ENCODE measurements around the gene TRDN.
A peak's percentile ranks its signal among the peaks of the same experiment; 100 is the strongest.
"Not testable (repeated sequence)": the region's sequence is repeated elsewhere in the genome, so short reads cannot be mapped to it uniquely, and the experiment has no call there.

Gene TRDN

DNA sequence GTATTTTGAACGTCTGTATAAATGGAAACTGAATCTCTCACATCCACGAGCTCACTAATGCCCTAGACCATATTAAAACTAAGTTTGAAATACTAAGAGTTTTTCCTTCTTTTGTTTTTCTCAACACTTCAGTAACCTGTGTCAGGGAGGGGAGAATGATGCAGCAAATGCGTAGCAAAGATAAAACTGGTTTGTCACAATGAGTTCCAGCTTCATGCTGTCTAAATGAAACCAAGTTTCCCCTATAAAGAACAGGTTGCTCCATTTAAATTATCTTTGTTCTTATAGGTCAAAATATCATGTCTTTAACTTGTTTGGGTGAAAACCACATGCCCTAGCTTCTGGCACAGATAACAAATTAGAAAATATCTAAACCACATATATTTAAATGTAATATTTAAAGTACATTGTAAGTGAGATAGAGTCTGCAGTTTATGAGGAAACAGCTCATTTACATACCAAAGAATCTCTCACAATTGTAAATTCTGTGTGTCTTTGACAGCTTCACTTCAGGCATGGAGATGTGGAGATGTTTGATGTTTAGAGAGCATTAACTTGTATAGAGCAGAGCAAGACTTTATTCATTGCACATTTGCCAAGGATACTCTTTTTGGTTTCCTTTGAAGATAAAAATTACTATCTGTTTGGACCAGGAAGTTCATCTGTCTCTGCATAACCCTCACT lies 7.3 kb downstream of the TRDN start:
- DNase-seq, result no peak

DNA sequence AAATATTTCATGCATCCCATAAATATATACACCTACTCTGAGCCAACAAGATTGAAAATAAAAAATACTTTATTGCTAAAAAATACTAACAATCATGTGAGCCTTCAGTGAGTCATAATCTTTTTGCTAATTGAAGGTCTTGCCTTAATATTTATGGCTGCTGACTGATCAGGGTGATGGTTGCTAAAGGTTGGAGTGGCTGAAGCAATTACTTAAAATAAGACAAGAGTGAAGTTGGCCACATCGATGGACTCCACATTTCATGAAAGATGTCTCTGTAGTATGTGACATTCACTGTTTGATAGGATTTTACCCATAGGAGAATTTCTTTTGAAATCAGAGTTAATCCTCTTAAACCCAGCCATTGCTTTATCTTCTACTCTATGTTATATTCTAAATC lies 11.1 kb downstream of the TRDN start:
- DNase-seq, result no peak

DNA sequence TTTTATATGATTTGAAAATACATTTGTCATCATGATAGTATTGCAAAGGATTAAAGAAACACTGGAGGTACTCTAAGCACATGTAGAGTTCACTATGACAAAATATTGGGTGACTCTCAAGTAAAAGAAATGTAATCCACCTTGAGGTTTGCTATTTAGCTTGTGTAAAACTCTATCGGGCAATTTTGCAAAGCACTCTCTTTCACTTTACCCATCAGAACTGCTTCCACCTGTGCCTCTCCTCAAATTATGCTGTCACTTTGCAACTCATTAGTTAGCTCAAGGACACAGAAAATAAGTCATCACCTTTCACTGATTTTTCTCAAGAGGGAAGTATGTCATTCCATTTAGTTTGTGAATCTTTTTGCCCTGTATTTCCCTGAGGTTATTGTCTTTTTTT lies 14.0 kb downstream of the TRDN start:
- DNase-seq, result no peak

DNA sequence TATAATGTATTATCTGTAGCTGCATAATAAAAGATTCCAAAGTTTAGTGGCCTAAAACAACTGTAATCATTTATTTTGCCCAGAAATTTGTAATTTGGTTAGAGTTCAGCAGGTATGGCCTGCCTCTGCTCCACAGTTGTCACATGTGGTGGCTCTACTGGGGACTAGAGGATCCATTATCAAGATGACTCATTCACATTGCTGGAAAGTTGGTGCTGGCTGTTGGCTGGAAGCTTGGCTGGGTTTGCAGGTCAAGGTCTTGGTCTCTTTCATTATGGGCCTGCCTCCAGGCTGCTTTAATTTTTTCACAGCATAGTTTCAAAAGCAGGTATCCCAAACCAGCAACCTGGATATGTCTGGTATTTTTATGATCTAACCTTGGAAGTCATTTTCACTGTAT lies 17.6 kb downstream of the TRDN start:
- DNase-seq, result no peak

DNA sequence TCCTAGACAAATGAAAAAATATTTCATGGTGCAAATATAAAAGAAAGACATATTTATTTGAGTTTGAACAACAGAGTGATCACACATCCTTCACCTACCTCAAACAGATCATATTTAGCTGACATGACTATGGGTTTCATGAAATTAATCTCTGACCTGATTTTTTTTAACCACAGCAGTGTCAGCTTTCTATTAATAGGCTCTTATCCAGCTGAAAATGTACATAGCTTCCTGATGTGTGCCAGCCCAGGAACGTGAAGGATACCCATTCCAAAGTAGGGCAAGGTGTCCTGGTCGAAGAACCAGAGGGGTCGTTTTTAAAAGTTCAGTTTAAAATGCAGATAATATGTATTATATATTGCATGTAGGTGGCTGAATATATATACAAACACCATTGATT lies 19.8 kb downstream of the TRDN start:
- no peak for DNase-seq

DNA sequence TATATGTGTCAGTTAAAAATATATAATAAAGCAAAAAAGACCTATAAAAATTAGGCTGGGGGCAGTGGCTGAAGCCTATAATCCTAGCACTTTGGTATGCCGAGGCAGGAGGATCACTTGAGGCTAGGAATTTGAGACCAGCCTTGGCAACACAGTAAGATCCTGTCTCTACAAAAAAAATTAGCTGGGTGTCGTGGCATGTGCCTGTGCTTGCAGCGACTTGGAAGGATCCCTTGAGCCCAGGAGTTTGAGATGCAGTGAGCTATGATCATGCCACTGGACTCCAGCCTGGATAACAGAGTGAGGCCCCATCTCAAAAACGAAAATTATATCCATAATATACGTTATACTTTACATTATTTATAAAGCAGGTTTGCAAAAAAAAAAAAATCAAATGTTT lies 20.7 kb downstream of the TRDN start:
- no peak for DNase-seq

DNA sequence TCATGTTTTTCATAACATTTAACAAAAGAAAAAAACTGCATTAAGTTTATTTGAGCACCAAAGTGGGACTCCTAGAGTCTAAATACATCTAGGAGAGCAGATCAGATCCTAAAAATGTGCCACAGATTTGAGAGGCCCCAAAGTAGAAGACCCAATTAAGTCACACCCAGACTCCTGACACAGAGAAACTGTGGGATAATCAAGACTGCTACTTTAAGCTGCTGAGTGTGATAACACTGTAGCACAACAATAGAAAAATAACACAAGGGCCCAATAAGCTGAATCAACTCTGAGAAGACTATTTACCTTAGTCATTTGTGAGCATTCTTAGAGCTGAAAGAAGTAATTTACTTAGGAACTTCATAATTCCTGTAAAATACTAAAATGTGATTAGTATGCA lies 26.0 kb downstream of the TRDN start:
- no peak for DNase-seq

DNA sequence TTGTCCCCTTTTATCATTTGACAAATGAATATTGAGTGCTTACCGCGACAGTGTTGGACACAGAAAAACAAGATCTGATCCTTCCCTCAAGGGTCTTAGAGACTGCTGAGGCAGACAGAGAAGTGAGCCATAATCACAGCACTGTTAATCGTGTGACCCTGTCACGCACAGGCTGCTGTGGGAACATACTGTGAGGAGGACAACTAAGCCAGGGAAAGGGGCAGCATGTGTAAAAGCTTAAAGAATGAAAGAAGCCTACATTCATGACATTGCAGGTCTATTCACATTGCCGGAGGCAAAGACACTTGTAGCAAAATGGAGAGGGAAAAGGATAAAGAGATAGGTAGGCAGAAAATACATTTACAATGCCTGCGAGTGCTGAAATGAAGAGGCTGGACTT lies 32.7 kb downstream of the TRDN start:
- DNase-seq, result no peak

DNA sequence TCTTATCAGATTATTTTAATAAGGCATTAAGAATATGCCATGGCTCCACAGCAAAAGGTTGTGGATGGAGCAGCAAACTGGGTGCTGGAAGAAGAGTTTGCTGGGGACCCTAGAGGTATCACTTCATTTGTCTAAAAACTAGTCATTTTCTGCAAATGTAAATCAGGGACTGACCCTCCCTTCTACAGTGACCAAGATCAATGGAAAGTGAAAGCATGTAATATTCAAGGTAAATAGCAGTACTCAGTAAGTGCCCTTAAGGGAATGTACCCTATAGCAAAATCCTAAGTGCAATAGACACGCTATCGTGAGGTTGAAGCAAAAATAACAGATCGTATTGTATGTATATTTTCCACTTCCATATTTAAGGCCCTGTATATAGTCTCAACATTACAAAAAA lies 38.7 kb downstream of the TRDN start:
- no peak for DNase-seq

DNA sequence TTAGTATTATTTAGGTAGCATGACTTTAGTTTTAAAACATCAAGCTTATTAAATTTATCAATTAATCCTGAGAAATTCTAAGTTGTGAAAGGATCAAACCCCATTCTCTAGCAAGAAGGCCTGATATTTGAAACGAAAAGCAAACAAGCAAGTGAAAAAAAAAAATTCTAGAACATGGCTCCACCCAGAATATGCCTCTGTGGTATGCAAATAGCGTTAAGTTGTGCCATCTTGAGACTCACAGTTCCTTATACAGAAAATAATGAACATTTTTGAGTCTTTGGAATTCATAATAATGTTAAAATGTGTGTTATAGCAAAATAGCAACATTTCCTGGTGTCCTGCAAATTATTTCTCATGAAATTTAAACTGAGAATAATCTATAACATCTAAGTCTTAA lies 42.0 kb downstream of the TRDN start:
- no peak for DNase-seq

DNA sequence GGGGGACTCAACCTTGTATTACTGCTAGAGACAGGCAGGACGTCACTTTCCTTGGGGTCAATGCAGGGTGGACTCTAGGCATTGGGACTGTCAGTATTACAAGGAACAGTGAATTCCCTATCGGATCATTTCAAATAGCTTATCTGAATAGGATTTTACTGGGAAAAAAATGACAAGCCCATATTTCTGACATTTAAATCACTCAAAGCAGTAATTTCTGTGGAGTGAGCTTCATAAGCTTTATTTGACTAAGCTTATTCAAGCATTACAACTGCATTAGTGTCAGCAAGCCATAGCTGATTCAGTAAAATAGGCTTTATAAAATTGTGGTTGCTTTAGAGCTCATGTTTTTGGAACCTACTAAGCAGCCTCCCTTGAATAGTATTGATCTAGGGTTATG lies 44.3 kb downstream of the TRDN start:
- DNase-seq, result peak; percentile 9

DNA sequence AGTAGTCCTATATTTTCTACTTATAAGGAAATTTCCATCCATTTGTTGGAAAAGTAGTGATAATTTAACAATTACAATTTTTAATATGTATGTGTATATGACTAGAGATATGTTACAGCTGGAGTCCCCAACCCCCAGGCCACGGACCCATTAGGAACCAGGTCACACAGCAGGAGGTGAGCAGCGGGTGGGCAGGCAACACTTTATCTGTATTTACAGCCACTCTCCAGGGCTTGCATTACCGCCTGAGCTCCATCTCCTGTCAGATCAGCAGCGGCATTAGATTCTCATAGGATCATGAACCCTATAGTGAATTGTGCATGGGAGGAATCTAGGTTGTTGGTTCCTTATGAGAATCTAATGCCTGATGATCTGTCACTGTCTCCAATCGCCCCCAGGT lies 46.8 kb downstream of the TRDN start:
- DNase-seq, result no peak

DNA sequence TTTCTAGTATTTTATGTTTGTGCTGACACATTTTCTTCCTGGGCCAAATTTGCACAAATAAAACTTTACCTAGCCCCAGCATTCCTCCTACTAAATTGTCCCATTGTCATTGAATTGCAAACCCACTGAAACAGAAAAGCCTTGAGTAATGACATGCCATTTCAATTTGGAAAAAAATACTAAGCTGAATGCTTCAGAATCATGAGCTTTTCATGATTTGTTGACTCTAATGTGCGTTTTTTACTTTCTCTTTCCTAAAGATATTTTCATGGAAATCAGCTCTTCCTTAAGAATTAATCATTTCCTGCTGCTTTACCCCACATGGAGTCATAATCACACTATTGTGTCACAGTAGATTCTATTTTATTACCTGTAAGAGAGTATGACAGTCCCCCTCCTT lies 47.4 kb downstream of the TRDN start:
- no peak for DNase-seq

DNA sequence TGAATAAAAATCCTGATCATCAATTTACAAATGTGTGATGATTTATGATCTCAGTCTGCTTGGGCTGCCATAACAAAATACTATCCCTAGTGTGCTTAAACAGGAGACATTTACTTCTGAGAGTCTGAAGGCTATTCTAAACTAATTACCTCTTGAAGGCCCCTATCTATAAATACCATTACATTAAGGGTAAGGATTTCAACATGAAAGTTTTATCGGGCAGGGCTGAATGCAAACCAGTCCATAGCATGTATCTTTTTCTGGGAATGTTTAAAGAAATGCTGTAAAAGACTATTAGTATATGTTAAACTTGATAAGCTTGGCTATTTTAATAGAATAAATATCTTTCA lies 48.2 kb downstream of the TRDN start:
- no peak for DNase-seq

DNA sequence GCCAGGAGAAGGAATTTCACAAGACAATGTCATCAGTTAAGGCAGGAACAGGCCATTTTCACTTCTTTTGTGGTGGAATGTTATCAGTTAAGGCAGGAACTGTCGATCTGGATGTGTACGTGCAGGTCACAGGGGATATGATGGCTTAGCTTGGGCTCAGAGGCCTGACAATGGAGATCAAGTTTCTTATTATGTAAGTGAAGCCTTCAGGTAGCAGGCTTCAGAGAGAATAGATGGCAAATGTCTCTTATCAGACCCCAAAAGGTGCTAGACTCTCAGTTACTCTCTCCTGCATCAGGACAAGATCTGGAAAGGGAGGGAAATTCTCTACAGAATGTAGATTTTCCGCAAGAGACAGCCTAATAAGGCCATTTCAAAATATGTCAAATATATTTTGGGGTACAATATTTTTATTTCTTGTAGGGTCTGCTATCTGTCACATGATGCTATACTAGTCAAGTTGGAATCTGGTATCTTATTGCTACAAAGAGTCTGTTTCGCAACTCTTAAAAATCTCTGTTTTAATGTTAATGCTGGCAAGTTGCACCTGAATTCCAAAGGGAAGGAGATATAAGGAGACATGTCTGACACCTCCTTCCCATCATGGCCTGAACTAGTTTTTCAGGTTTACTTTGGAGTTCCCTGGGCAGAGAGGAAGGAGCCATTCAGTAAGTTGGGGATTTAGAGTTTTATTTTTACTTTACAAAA lies 48.8 kb downstream of the TRDN start:
- DNase-seq, result no peak

DNA sequence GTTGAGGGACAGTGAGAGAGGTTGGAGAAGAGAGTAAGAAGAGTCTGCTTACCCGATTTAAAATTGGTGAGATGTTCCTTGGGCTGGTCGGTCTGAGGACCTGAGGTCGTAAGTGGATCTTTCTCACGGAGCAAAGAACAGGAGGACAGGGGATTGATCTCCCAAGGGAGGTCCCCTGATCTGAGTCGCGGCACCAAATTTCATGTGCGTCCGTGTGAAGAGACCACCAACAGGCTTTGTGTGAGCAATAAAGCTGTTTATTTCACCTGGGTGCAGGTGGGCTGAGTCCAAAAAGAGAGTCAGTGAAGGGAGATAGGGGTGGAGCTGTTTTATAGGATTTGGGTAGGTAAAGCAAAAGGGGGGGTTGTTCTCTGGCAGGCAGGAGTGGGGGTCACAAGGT lies 49.3 kb downstream of the TRDN start:
- not testable (repeated sequence) for DNase-seq

DNA sequence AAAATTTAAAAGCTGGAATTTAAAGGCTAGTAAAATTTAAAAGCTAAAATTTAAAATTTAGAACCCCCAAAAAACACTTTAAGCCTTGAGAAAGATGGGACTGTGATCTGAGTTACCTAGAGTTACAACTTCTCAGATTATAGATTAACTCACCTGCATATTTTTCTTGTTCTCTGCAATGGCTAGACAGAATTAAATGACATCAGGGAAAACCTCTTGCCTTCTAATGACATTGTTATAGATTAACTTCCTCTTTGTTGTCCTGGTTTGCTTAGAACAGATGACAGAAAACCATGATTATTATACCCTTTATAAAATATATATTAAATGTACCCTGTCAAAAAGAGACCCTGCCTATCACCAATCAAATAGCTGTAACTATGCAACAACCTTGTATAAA lies 56.4 kb downstream of the TRDN start:
- DNase-seq, result no peak

DNA sequence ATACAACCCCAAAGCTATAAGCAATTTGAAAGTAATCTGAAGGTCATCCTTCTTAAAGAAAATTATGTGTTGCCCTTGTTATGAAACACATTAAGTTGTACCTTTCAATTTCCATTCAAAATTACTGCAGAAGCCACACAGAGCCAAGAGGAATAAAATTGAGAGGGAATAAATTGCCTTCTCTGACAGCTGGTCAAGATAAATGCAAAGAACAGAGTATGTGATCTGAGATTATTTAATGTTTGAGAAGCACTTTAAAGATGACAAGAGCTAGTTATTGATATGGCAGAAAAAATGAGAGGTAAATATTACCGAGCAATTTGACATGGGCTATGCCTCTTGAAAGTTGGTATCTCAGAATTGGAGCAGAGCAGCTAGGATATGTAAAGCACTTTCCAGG lies 61.6 kb downstream of the TRDN start:
- DNase-seq, result peak; percentile 25

DNA sequence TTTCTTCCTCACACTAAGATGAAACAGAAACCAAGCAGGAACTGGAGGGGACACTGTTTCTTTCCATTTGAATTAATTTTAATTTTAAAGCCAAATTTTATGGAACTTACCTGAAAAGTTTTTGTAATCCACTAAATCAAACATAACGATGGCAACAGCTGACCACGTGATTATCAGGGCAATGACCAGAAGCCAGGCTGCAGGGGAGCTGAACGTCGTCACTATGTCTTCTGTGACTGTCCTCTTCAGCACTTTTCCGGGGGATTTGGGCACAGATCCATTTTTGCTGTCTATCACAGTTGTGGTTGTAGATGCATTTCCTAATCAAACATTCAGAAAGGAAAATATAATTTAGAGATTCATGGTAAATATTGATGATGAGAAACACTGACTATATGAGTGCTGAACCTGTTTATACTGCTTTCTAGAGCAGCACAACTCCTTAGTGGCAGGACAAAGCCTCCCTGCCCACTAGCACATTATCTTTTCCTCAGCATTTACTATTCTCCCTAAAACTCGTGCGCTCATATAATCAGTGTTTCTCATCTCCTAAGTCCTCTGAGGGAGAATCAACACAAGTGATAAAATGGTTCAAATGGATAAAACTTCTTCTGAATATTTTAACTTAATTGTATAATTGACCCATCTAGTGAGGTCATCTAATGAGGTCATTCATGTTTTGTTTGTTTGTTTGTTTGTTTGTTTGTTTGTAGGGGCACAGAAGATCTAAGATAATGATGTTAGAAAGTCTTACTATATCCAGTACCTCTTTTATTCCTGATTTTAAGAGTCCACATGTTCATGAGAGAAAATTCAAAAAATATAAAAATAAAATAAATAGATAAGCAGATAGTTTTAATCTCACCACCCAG lies 65.7 kb downstream of the TRDN start:
- no peak for DNase-seq

DNA sequence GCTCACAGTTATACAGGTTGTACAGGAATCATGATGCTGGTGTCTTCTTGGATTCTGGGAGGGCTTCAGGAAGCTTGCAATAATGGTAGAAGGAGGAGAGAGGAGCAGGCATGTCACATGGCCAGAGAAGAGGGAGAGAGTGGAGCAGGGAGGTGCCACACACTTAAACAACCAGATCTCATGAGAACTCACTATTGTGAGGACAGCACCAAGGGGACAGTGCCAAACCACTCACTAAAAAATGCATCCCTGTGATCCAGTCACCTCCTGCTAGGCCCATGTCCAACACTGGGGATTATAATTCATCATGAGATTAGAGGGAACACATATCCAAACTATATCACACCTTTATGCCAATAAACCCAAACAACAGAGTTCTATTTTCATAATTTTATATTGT lies 67.2 kb downstream of the TRDN start:
- DNase-seq, result no peak

DNA sequence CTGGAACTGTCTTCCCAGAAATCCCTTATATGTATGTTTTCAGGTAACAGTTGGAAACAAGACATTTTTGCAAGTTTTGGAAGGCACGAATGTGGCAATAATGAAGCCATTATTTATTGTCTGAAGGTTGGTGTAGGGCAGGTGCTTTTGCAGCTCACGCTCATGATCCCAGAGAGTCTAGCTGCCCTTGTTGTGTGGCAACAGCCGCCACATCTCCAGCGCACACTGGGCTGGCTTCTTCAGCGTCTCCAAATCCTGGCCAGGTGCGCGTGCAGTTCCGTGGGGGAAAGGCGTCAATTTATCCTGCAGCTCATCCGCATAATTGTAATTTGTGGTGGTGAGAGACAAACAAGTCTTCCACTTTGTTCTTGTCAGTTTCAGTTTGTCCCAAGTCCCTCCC lies 71.2 kb downstream of the TRDN start:
- no peak for DNase-seq

DNA sequence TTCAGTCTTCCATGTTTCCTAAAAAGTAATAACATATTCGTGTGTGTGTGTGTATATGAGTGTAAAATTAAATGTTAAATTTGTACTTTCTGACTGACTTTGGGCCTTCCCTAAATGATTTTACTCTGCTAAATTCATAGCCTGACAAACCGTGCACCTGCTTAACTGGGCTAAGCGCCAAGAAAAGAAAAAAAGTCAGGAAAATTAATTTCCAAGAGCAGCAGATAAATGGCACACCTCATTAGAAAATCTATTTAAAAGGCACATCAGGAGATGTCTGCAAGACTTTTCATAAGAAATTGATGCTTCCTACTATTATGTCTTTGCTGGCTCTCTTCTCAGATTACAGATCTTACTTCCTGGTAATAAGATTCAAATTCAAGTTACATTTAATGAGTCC lies 72.4 kb downstream of the TRDN start:
- peak; percentile 90 for DNase-seq

DNA sequence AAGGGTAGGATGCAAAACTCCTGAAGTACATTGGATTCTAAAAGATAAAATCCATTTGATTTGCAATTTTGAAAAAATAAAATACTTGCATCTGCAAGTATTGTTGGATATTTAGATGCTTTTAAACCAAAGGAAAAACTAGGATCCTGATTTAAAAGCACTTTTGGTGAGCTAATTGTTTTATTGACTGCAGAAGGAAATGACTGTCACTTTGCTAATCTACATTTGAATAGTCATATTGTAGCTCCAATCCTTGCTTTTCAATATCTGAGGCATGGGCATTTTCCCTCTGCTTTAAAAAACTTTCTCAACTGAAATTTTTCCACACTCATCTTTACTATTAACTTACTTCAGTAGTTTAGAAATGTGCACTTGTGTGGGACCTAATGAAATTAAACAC lies 74.1 kb downstream of the TRDN start:
- DNase-seq, result no peak

DNA sequence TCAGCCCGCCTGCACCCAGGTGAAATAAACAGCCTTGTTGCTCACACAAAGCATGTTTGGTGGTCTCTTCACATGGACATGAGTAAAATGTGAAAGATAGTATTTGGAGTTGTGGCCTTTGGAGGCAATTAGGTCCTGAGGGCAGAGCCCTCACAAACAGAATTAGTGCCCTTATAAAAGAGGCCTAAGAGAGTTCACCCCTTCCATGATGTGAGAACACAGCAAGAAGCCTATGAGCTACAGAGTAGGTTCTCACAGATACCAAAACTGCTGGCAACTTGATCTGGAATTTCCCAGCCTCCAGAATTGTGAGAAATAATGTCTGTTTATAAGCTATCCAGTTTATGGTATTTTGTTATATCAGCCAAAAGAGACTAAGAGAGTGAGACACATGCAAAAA lies 74.5 kb downstream of the TRDN start:
- DNase-seq, result no peak
